Astrocyte (in vitro differentiated cells and primary cell): Measurements from ENCODE around the gene SLC18A2.

ENCODE experiments used
- EZH2 ChIP-seq: IDR thresholded peaks from 2 replicates; pipeline ENCODE4 v1.6.1; 2012; ENCODE audit warnings: mild to moderate bottlenecking, low read length, inconsistent platforms; ENCODE audit not compliant: insufficient read depth
- TF ChIP-seq, protein P1 (sequence below): IDR thresholded peaks from 2 replicates; pipeline ENCODE4 v1.5.1; 2011; ENCODE audit warnings: low read depth, mild to moderate bottlenecking, inconsistent platforms, low read length, moderate library complexity; ENCODE audit not compliant: insufficient read depth

DNA sequence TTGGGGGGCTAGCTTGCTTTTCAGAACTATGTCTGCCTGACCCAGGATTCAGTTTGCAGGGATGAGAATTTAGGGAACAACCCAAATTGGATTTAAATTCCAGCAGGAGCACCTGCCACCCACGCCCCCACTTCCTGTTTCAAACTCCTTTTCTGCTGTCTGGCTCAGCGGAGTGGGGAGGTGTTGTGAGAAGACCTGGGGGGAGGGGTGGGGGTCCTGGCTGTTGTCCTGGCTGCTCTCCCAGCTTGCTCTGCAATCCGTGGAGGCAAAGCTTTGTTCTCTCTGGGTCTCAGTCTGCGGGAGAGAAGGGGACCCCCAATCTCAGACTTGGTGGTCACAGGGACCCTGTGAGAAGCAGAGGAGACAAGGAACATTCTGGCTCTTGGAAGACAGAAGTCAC lies 42.8 kb upstream of the SLC18A2 start:
- TF ChIP-seq, protein P1, sequence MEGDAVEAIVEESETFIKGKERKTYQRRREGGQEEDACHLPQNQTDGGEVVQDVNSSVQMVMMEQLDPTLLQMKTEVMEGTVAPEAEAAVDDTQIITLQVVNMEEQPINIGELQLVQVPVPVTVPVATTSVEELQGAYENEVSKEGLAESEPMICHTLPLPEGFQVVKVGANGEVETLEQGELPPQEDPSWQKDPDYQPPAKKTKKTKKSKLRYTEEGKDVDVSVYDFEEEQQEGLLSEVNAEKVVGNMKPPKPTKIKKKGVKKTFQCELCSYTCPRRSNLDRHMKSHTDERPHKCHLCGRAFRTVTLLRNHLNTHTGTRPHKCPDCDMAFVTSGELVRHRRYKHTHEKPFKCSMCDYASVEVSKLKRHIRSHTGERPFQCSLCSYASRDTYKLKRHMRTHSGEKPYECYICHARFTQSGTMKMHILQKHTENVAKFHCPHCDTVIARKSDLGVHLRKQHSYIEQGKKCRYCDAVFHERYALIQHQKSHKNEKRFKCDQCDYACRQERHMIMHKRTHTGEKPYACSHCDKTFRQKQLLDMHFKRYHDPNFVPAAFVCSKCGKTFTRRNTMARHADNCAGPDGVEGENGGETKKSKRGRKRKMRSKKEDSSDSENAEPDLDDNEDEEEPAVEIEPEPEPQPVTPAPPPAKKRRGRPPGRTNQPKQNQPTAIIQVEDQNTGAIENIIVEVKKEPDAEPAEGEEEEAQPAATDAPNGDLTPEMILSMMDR = no peak
- no peak for TF ChIP-seq EZH2
